Urinary bladder (tissue), 4 donors: ENCODE measurements around the gene NCKAP5. TPM values are rescaled to one million over a fixed set of nuclear protein-coding genes. Genes with fewer than 3 reads are reported as not detected.

Experiments
- DNase-seq: peaks from one replicate; pipeline ENCODE4 v3.0.0-alpha.2; 2015; ENCODE audit errors: extremely low spot score
- H3K27ac ChIP-seq: one replicate; pipeline ENCODE4 v1.5.1; 2013; ENCODE audit warnings: low read depth, mild to moderate bottlenecking, moderate library complexity
- H3K36me3 ChIP-seq: one replicate; pipeline ENCODE4 v1.6.1; 2013; ENCODE audit warnings: mild to moderate bottlenecking, moderate library complexity; ENCODE audit not compliant: insufficient read depth
- H3K4me1 ChIP-seq: one replicate; pipeline ENCODE4 v1.6.1; 2013; ENCODE audit warnings: mild to moderate bottlenecking, moderate library complexity; ENCODE audit not compliant: insufficient read depth
- H3K4me3 ChIP-seq: one replicate; pipeline ENCODE4 v1.5.1; 2013; ENCODE audit warnings: low read depth, low read length
- WGBS: extraction: QIAGEN DNeasy Blood & Tissue Kit; methylation state at CpG from one replicate; pipeline ENCODE4 v1.1.7; 2013; 5-methylcytosine and 5-hydroxymethylcytosine counted together
- polyA plus RNA-seq: library from polyadenylated mRNA; stranded (reverse); fragments of 200-250 nt; gene quantifications from one replicate; pipeline ENCODE4 v1.2.3, GENCODE V29; 2013
- total RNA-seq: library from RNA; depleted of rRNA; stranded (reverse); fragments of >200 nt; gene quantifications from one replicate; pipeline ENCODE4 v1.2.3, GENCODE V29; 2014
- donor health status: healthy with polysubstance abuse.
- donor health status: healthy.

Gene NCKAP5
- total and polyA plus RNA-seq, 2 donors = 0.32 to 14.4 TPM

- no peak for DNase-seq
- 84% methylated on average over 5 of the region's 5 CpGs for WGBS
- H3K4me3 ChIP-seq = no peak overlapping the region
- H3K36me3 ChIP-seq = no peaks in the 10 kb centered on the region
- no peak overlapping the region for H3K27ac ChIP-seq
- H3K4me1 ChIP-seq = no peaks in the 10 kb centered on the region
Observed at GRCh38 chr2:133374781-133375180, 193.5 kb downstream of the NCKAP5 start.

- no peak overlapping the region for H3K27ac ChIP-seq
- no peak for DNase-seq
Observed at GRCh38 chr2:133371286-133371685, 197.0 kb downstream of the NCKAP5 start.

GRCh38 chr2:133369901-133370658, 198.2 kb downstream of the NCKAP5 start:
- Histone ChIP-seq H3K4me1 (no peaks in the 10 kb centered on the region), H3K36me3 (no peaks in the 10 kb centered on the region), H3K27ac (no peak overlapping the region), H3K4me3 (no peak overlapping the region)
- 81% methylated on average over 3 of the region's 3 CpGs for WGBS
- DNase-seq = no peak

More at GRCh38 chr2:133371286-133371685, 197.0 kb downstream of the NCKAP5 start:
- 91% methylated on average over 3 of the region's 3 CpGs for WGBS
- H3K36me3 ChIP-seq = no peaks in the 10 kb centered on the region
- no peak overlapping the region for H3K4me3 ChIP-seq
- H3K4me1 ChIP-seq = no peaks in the 10 kb centered on the region

GRCh38 chr2:133365117-133365516, 203.1 kb downstream of the NCKAP5 start:
- WGBS = 79% methylated on average over 1 of the region's 1 CpG
- H3K27ac ChIP-seq = no peak overlapping the region
- H3K4me3 ChIP-seq = no peak overlapping the region
- no peaks in the 10 kb centered on the region for H3K36me3 ChIP-seq
- no peaks in the 10 kb centered on the region for H3K4me1 ChIP-seq
- DNase-seq = no peak

GRCh38 chr2:133364636-133365035, 203.6 kb downstream of the NCKAP5 start:
- Histone ChIP-seq H3K4me3 (no peak overlapping the region), H3K4me1 (no peaks in the 10 kb centered on the region)
- WGBS = 77% methylated on average over 3 of the region's 3 CpGs

GRCh38 chr2:133363884-133364283, 204.4 kb downstream of the NCKAP5 start:
- 88% methylated on average over 1 of the region's 1 CpG for WGBS
- no peaks in the 10 kb centered on the region for H3K4me1 ChIP-seq
- DNase-seq = no peak
- no peaks in the 10 kb centered on the region for H3K36me3 ChIP-seq
- H3K4me3 ChIP-seq = no peak overlapping the region
- H3K27ac ChIP-seq = no peak overlapping the region

More at GRCh38 chr2:133364636-133365035, 203.6 kb downstream of the NCKAP5 start:
- DNase-seq = no peak
- no peak overlapping the region for H3K27ac ChIP-seq
- H3K36me3 ChIP-seq = no peaks in the 10 kb centered on the region

- Histone ChIP-seq H3K27ac (no peak overlapping the region), H3K4me1 (no peaks in the 10 kb centered on the region), H3K36me3 (no peaks in the 10 kb centered on the region), H3K4me3 (no peak overlapping the region)
- WGBS = 36% methylated on average over 4 of the region's 4 CpGs
- no peak for DNase-seq
Observed at GRCh38 chr2:133362061-133362476, 206.2 kb downstream of the NCKAP5 start.

GRCh38 chr2:133360882-133361281, 207.4 kb downstream of the NCKAP5 start:
- no peak for DNase-seq
- Histone ChIP-seq H3K27ac (no peak overlapping the region), H3K4me3 (no peak overlapping the region), H3K36me3 (no peaks in the 10 kb centered on the region), H3K4me1 (no peaks in the 10 kb centered on the region)
- 100% methylated on average over 1 of the region's 1 CpG for WGBS

- DNase-seq = no peak
- no peak overlapping the region for H3K4me3 ChIP-seq
- no peaks in the 10 kb centered on the region for H3K4me1 ChIP-seq
- H3K36me3 ChIP-seq = no peaks in the 10 kb centered on the region
- 79% methylated on average over 3 of the region's 3 CpGs for WGBS
- H3K27ac ChIP-seq = no peak overlapping the region
Observed at GRCh38 chr2:133360190-133360589, 208.1 kb downstream of the NCKAP5 start.

- H3K4me1 ChIP-seq = no peaks in the 10 kb centered on the region
- 50% methylated on average over 1 of the region's 1 CpG for WGBS
- no peak for DNase-seq
Observed at GRCh38 chr2:133352719-133353118, 215.5 kb downstream of the NCKAP5 start.

GRCh38 chr2:133346654-133347053, 221.6 kb downstream of the NCKAP5 start:
- DNase-seq = no peak
- 80% methylated on average over 4 of the region's 4 CpGs for WGBS
- no peak overlapping the region for H3K4me3 ChIP-seq
- H3K4me1 ChIP-seq = no peaks in the 10 kb centered on the region
- no peak overlapping the region for H3K27ac ChIP-seq
- H3K36me3 ChIP-seq = no peaks in the 10 kb centered on the region

More at GRCh38 chr2:133352719-133353118, 215.5 kb downstream of the NCKAP5 start:
- Histone ChIP-seq H3K27ac (no peak overlapping the region), H3K36me3 (no peaks in the 10 kb centered on the region), H3K4me3 (no peak overlapping the region)

GRCh38 chr2:133345638-133346037, 222.6 kb downstream of the NCKAP5 start:
- Histone ChIP-seq H3K27ac (no peak overlapping the region), H3K36me3 (no peaks in the 10 kb centered on the region), H3K4me1 (no peaks in the 10 kb centered on the region), H3K4me3 (no peak overlapping the region)
- DNase-seq = no peak
- WGBS = 88% methylated on average over 1 of the region's 1 CpG

- no peak overlapping the region for H3K27ac ChIP-seq
- no peaks in the 10 kb centered on the region for H3K4me1 ChIP-seq
- H3K36me3 ChIP-seq = no peaks in the 10 kb centered on the region
- DNase-seq = no peak
- WGBS = 92% methylated on average over 6 of the region's 6 CpGs
- no peak overlapping the region for H3K4me3 ChIP-seq
Observed at GRCh38 chr2:133344849-133345248, 223.4 kb downstream of the NCKAP5 start.

GRCh38 chr2:133343018-133343352, 225.3 kb downstream of the NCKAP5 start:
- Histone ChIP-seq H3K4me1 (no peaks in the 10 kb centered on the region), H3K36me3 (no peaks in the 10 kb centered on the region), H3K4me3 (no peak overlapping the region), H3K27ac (no peak overlapping the region)
- no peak for DNase-seq
